GM19238 (cell line): Measurements from ENCODE around the gene FBXO31.
"Not testable (repeated sequence)": the region's sequence is repeated elsewhere in the genome, so short reads cannot be mapped to it uniquely, and the experiment has no call there.

Experiments
- DNase-seq: peaks from one replicate; pipeline ENCODE4 v3.0.0; 2011; ENCODE audit warnings: low spot score; ENCODE audit not compliant: insufficient read length

The FBXO31 gene

GRCh38 chr16:87365021-87365713, 18.4 kb downstream of the FBXO31 start:
- DNase-seq: no peak

- no peak for DNase-seq
Measured at GRCh38 chr16:87363771-87364455, 19.7 kb downstream of the FBXO31 start.

GRCh38 chr16:87362828-87363559, 20.6 kb downstream of the FBXO31 start:
- not testable (repeated sequence) for DNase-seq

- no peak for DNase-seq
Measured at GRCh38 chr16:87361916-87362619, 21.5 kb downstream of the FBXO31 start.

- DNase-seq: no peak
Measured at GRCh38 chr16:87360862-87361610, 22.5 kb downstream of the FBXO31 start.

GRCh38 chr16:87359121-87359520, 24.5 kb downstream of the FBXO31 start:
- DNase-seq: no peak

- no peak for DNase-seq
Measured at GRCh38 chr16:87358696-87359095, 24.9 kb downstream of the FBXO31 start.

- no peak for DNase-seq
Measured at GRCh38 chr16:87358250-87358649, 25.3 kb downstream of the FBXO31 start.

- DNase-seq: no peak
Measured at GRCh38 chr16:87356491-87356853, 27.1 kb downstream of the FBXO31 start.

GRCh38 chr16:87353613-87354012, 30.0 kb downstream of the FBXO31 start:
- DNase-seq: no peak

- no peak for DNase-seq
Measured at GRCh38 chr16:87352818-87353217, 30.8 kb downstream of the FBXO31 start.

- no peak for DNase-seq
Measured at GRCh38 chr16:87351320-87351698, 32.3 kb downstream of the FBXO31 start.

- no peak for DNase-seq
Measured at GRCh38 chr16:87350681-87351319, 32.8 kb downstream of the FBXO31 start.

GRCh38 chr16:87350031-87350430, 33.5 kb downstream of the FBXO31 start:
- DNase-seq: no peak

- no peak for DNase-seq
Measured at GRCh38 chr16:87348616-87349157, 34.9 kb downstream of the FBXO31 start.

- DNase-seq: no peak
Measured at GRCh38 chr16:87347932-87348615, 35.5 kb downstream of the FBXO31 start.

- DNase-seq: no peak
Measured at GRCh38 chr16:87346517-87347060, 37.0 kb downstream of the FBXO31 start.

- no peak for DNase-seq
Measured at GRCh38 chr16:87345726-87346424, 37.7 kb downstream of the FBXO31 start.
